Measurements from ENCODE around the gene LRFN4. TPM values are rescaled to one million over a fixed set of nuclear protein-coding genes. Genes with fewer than 3 reads are reported as not detected.

Gene LRFN4
- total and polyA plus RNA-seq, 4 donors: 0.75 to 3.4 (median 1.5) TPM; not detected in 1

GRCh38 chr11:66846671-66847091, 10.2 kb upstream of the LRFN4 start:
- no peak for DNase-seq (ENCODE audit: low spot score)
- TF ChIP-seq REST (IDR thresholded peaks at IDR 0.05) (no peak), HNF4A (conservative IDR thresholded peaks at IDR 0.05) (no peak), ZBTB33 (IDR thresholded peaks at IDR 0.05) (no peak), ATF3 (IDR thresholded peaks at IDR 0.05) (no peak), CTCF (IDR thresholded peaks at IDR 0.05; ENCODE audit: low read depth, low read length, missing input control) (no peak), FOXA2 (IDR thresholded peaks at IDR 0.05) (no peak), YY1 (IDR thresholded peaks at IDR 0.05) (no peak), FOXA1 (IDR thresholded peaks at IDR 0.05) (no peak), JUND (IDR thresholded peaks at IDR 0.05) (no peak), MAX (IDR thresholded peaks at IDR 0.05) (no peak), RAD21 (IDR thresholded peaks at IDR 0.05) (no peak)
- H3K36me3 ChIP-seq (ENCODE audit: control insufficient read depth in 4 of 4, insufficient read depth in 3 of 4, low read depth in 1 of 4, low read length in 3 of 4): peaks cover 7 to 50% (median 18%) of the 10 kb centered on the region in 4 donors
- H3K27ac ChIP-seq (ENCODE audit: low read depth in 1 of 2, low read length in 2 of 2): no peak overlapping the region
- no peak overlapping the region for H3K9ac ChIP-seq (ENCODE audit: low read depth in 1 of 2, low read length in 2 of 2)
- H3K4me1 ChIP-seq (ENCODE audit: control insufficient read depth in 4 of 4, insufficient read depth in 4 of 4, low read length in 3 of 4): peaks cover 5 to 26% (median 22%) of the 10 kb centered on the region in 4 donors
- H3K9me3 ChIP-seq (ENCODE audit: control insufficient read depth in 4 of 4, low read length in 3 of 4): no peaks in the 10 kb centered on the region
- no peaks in the 10 kb centered on the region for H3K27me3 ChIP-seq (ENCODE audit: control insufficient read depth in 4 of 4, insufficient read depth in 4 of 4, low read length in 3 of 4)
- H3K4me3 ChIP-seq (ENCODE audit: low read depth in 1 of 3, low read length in 3 of 3): no peak overlapping the region
- 83% methylated on average over 4 of the region's 4 CpGs for WGBS

- Histone ChIP-seq H3K36me3 (ENCODE audit: control insufficient read depth in 4 of 4, insufficient read depth in 3 of 4, low read depth in 1 of 4, low read length in 3 of 4) (peaks cover 9 to 57% (median 26%) of the 10 kb centered on the region in 4 donors), H3K27me3 (ENCODE audit: control insufficient read depth in 4 of 4, insufficient read depth in 4 of 4, low read length in 3 of 4) (no peaks in the 10 kb centered on the region), H3K4me3 (ENCODE audit: low read depth in 1 of 3, low read length in 3 of 3) (no peak overlapping the region), H3K4me1 (ENCODE audit: control insufficient read depth in 4 of 4, insufficient read depth in 4 of 4, low read length in 3 of 4) (peaks cover 4 to 16% (median 13%) of the 10 kb centered on the region in 4 donors), H3K9me3 (ENCODE audit: control insufficient read depth in 4 of 4, low read length in 3 of 4) (no peaks in the 10 kb centered on the region), H3K9ac (ENCODE audit: low read depth in 1 of 2, low read length in 2 of 2) (no peak overlapping the region), H3K27ac (ENCODE audit: low read depth in 1 of 2, low read length in 2 of 2) (no peak overlapping the region)
- TF ChIP-seq RAD21 (IDR thresholded peaks at IDR 0.05) (no peak), CTCF (IDR thresholded peaks at IDR 0.05; ENCODE audit: low read depth, low read length, missing input control) (no peak), REST (IDR thresholded peaks at IDR 0.05) (no peak), EGR1 (IDR thresholded peaks at IDR 0.05; ENCODE audit: low read depth in 2 of 2) (no peak), TAF1 (conservative IDR thresholded peaks at IDR 0.05) (no peak), FOXA2 (IDR thresholded peaks at IDR 0.05) (no peak), YY1 (IDR thresholded peaks at IDR 0.05) (no peak)
- DNase-seq (ENCODE audit: low spot score): no peak
- 91% methylated on average over 14 of the region's 14 CpGs for WGBS
Observed at GRCh38 chr11:66847461-66848232, 9.2 kb upstream of the LRFN4 start.

Measured in liver (tissue), 9 donors.